Measurements from ENCODE around the gene ZNF292. TPM values are rescaled to one million over a fixed set of nuclear protein-coding genes. Genes with fewer than 3 reads are reported as not detected.
"Not testable (repeated sequence)": the region's sequence is repeated elsewhere in the genome, so short reads cannot be mapped to it uniquely, and the experiment has no call there.

Gene ZNF292
- polyA plus RNA-seq: 10 to 100 TPM in 2 of 3 donors, 1 to 10 TPM in 1; 10.0 to 29.8 (median 11.8) TPM

DNA sequence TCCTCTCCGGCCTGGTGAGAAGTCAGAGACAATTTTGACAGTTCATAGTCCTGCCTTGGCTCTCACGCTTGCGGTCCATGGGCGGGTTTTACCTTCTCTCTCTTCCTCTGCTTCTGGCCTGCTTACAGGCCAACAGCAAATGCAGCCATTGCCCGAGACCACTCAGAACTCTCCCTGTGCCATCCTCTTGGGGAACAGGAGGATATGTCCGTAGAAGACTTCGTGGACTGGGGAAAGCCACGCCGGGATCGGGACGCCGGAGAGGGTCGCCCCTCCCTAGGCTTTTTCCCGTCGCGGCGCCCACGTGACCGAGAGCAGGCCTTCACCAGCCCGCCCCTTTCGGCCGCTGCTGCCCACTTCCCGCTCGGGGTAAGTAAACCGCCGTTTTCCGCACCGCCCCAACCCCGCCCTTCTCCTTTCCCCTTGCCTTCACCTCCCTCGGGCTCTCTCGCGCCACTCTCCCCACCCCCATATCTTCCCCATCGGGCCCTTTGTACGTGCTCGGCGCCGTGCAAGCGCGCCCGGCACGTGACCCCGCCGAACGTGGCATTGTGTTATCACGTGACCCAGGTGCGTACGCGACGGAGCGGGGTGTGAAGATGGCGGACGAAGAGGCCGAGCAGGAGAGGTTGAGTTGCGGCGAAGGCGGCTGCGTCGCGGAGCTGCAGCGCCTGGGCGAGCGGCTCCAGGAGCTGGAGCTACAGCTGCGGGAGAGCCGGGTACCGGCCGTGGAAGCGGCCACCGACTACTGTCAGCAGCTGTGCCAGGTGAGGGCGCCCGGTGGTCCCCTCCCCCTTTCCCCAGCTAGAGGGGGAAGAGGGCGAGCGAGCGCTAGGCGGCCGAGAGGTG, at the start of gene ZNF292:
Gene ZNF292, plus strand, starts transcription at position 573 of the 849 bp plus-strand sequence. Its CDS starts 27 bp downstream, at position 600.
- Mint-ChIP-seq H3K27me3 (ENCODE audit: low read depth in 3 of 3) (peaks cover 16 to 18% (median 17%) of the 10 kb centered on the region in 3 donors), H3K4me1 (peaks cover 55 to 71% of the 10 kb centered on the region in 2 donors), H3K36me3 (no peaks in the 10 kb centered on the region), H3K27ac (peak within 1 kb of the TSS; percentile 96 to 99 (median 98)), H3K9me3 (no peaks in the 10 kb centered on the region), H3K4me3 (peak within 1 kb of the TSS; percentile 95 to 98 (median 97))
- peak; percentile 92 to 94 (median 94) for DNase-seq

DNA sequence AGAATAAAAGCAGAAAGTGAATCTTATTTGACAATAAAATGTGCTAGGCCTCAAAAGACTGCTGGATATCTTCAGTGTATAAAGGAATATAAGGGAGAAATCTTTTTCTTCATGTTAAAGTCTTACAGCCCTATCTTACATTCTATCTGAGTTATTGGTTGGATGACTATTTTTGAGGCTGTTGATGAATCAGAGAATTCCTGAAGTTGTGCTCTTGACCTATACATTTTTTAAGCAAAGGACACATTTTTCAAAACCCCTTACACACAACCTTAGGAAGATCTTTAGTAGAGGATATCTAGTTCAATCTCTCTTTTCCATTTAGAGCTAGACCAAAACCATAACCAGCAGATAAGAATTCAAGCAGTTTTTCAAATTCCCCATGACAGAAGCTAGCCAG, 49.5 kb upstream of the ZNF292 start:
- no peaks in the 10 kb centered on the region for H3K36me3 Mint-ChIP-seq
- DNase-seq: no peak
- H3K4me3 Mint-ChIP-seq: no peak overlapping the region
- H3K4me1 Mint-ChIP-seq: no peaks in the 10 kb centered on the region
- no peaks in the 10 kb centered on the region for H3K9me3 Mint-ChIP-seq
- peaks cover 1 to 8% (median 8%) of the 10 kb centered on the region in 3 donors for H3K27me3 Mint-ChIP-seq (ENCODE audit: low read depth in 3 of 3)
- H3K27ac Mint-ChIP-seq: no peak overlapping the region

DNA sequence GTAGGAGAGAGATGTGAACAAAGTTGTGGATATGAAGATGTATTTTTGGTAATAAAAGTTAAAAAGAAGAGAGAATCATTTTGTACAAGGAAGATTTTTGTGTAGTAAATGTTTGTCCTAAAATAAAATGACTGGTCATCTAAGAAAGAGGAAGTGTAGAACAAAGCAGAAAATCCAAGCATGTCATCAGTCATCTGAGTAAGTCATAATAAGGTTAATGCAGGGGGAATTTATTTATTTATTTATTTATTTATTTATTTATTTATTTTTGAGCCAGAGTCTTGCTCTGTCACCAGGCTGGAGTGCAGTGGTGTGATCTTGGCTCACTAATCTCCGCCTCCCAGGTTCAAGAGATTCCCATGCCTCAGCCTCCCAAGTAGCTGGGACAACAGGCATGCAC, 44.7 kb upstream of the ZNF292 start:
- Mint-ChIP-seq H3K4me3 (no peak overlapping the region), H3K27ac (no peak overlapping the region), H3K27me3 (ENCODE audit: low read depth in 3 of 3) (peaks cover 8% of the 10 kb centered on the region in 3 donors)

DNA sequence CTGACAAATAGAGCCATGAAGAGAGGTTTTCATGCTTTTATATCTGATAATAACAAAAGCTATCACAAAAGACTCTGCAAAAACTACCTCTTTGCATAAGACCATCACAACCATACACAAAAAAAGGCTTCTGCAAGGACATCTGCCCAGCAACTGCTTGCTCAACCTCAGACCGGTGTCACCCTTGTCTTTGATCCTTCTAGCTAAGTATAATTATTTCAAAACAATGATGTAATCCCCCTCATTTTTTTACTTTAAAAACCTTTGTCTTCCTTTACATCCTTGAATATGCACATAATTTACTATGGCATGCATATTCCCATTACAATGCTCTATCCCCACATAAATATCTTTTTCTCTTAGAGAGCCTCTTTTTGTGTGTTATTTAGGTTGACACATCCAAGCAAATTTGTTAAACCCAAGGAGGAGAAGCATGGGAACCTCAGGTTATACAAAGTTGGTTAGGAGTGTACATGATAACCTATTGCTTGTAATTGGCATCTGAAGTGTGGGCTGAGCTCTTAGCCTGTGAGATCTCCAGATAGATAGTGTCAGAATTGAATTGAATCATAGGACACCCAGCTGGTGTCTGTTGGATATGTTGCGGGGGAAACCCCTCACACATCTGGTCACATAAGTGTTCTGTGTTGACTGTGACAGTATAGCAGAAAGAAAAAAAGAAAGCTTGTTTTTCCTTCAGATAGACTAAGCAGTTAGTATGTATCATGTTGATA, 39.8 kb upstream of the ZNF292 start:
- no peaks in the 10 kb centered on the region for H3K4me1 Mint-ChIP-seq
- no peak overlapping the region for H3K27ac Mint-ChIP-seq
- H3K4me3 Mint-ChIP-seq: no peak overlapping the region
- no peaks in the 10 kb centered on the region for H3K9me3 Mint-ChIP-seq
- H3K27me3 Mint-ChIP-seq (ENCODE audit: low read depth in 3 of 3): peaks cover 4 to 10% (median 6%) of the 10 kb centered on the region in 3 donors
- no peak for DNase-seq
- H3K36me3 Mint-ChIP-seq: no peaks in the 10 kb centered on the region

More for the DNA sequence above, 44.7 kb upstream of the ZNF292 start:
- Mint-ChIP-seq H3K9me3 (no peaks in the 10 kb centered on the region), H3K36me3 (no peaks in the 10 kb centered on the region), H3K4me1 (no peaks in the 10 kb centered on the region)
- DNase-seq: no peak

DNA sequence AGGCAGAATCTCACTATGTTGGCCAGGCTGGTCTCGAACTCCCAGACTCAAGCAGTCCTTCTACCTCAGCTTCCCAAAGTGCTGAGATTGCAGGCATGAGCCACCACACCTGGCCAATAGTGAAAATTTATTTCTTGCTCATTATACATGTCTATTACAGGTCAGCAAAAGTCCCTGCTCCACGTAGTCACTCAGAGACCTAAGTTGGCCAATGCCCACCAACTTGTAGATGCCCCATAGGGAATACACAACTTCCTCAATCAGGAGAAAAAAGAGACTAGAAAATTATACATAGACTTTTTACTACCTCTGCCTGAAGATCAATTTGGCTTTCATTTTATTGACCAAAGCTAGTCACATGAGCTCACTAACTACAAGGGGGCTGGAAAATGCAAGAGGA, 38.4 kb upstream of the ZNF292 start:
- DNase-seq: no peak

DNA sequence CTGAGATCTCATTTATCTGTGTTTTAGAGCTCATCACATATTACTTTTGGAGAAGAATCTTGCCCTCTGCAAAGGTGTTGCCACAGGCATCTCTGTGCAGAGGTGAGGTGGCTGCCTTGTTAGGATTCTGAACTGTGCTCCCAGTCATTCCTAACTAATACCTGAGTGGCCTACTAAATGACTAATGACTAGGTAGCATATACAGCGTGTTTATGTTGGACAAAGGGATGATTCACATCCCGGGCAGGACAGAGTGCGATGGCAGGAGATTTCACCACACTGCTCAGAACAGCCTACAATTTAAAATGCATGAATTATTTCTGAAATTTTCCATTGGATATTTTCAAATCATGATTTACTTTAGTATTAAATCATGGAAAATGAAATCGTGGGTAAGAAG, 37.3 kb upstream of the ZNF292 start:
- Mint-ChIP-seq H3K36me3 (no peaks in the 10 kb centered on the region), H3K27me3 (ENCODE audit: low read depth in 3 of 3) (peaks cover 2 to 11% (median 5%) of the 10 kb centered on the region in 3 donors), H3K27ac (no peak overlapping the region), H3K4me3 (no peak overlapping the region), H3K9me3 (no peaks in the 10 kb centered on the region), H3K4me1 (no peaks in the 10 kb centered on the region)
- no peak for DNase-seq

More for the DNA sequence above, 38.4 kb upstream of the ZNF292 start:
- no peaks in the 10 kb centered on the region for H3K36me3 Mint-ChIP-seq
- H3K27ac Mint-ChIP-seq: no peak overlapping the region
- no peaks in the 10 kb centered on the region for H3K4me1 Mint-ChIP-seq
- H3K9me3 Mint-ChIP-seq: no peaks in the 10 kb centered on the region
- H3K4me3 Mint-ChIP-seq: no peak overlapping the region
- peaks cover 5 to 11% (median 6%) of the 10 kb centered on the region in 3 donors for H3K27me3 Mint-ChIP-seq (ENCODE audit: low read depth in 3 of 3)

DNA sequence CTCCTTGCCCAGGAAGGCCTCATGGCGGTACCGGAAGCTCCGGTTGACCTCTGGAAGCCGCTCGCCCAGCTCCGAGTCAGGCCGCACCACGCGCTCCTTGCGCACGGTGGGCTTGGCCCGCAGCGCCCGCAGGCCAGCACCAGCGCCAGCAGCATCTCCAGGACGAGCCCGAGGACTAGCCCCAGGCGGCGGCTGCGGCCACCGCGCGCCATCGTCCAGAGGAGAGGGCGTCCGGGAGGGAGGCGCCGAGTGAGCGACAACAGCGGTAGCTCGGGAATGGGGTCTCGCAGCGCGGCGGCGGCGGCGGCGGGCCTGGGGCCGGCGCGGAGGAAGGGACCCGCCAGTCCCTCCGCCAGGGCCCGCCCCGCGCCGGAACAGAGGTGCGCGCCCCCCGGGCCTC, 32.9 kb upstream of the ZNF292 start:
- Mint-ChIP-seq H3K9me3 (no peaks in the 10 kb centered on the region), H3K4me3 (no peak overlapping the region), H3K36me3 (no peaks in the 10 kb centered on the region), H3K27me3 (ENCODE audit: low read depth in 3 of 3) (peaks cover 0 to 11% (median 5%) of the 10 kb centered on the region in 3 donors), H3K4me1 (no peaks in the 10 kb centered on the region), H3K27ac (no peak overlapping the region)
- DNase-seq: no peak

DNA sequence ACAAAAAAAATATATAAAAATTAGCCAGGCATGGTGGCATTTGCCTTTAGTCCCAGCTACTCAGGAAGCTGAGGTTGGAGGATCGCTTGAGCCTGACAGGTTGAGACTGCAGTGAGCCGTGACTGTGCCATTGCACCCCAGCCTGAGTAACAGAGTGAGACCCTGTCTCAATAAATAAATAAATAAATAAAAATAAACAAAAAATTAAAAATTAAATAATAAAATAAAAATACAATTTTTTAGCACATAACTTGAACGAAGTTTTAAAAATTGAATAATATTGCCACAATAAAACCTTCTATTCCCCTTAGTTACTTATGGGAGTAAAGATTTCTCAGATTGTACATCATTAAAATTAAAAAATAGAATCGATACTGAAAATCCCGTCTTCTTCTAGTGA, 31.3 kb upstream of the ZNF292 start:
- DNase-seq: no peak
- no peaks in the 10 kb centered on the region for H3K9me3 Mint-ChIP-seq
- no peak overlapping the region for H3K4me3 Mint-ChIP-seq
- H3K36me3 Mint-ChIP-seq: no peaks in the 10 kb centered on the region
- H3K27ac Mint-ChIP-seq: no peak overlapping the region
- H3K27me3 Mint-ChIP-seq (ENCODE audit: low read depth in 3 of 3): peaks cover 0 to 11% (median 4%) of the 10 kb centered on the region in 3 donors
- H3K4me1 Mint-ChIP-seq: no peaks in the 10 kb centered on the region

DNA sequence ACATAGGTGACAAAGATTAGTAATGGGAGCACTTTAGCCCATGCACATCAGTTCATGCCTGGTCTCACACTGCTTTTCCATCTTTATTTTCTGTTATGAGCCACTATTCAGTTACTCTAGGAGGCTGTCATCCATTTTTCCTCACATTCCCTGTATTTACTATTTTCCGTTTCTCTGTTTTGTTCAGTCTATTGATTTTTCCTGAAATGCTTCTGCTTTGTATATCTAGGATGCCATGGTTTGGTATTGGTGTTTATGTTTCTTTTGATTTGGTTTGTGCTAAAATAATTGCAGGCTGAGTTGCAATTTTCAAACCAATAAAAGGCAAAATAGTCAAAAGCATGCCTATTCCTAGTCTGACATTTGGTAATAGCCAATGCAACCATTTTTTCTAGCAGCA, 28.9 kb upstream of the ZNF292 start:
- Mint-ChIP-seq H3K9me3 (no peaks in the 10 kb centered on the region), H3K27ac (no peak overlapping the region), H3K27me3 (ENCODE audit: low read depth in 3 of 3) (peaks cover 0 to 7% (median 0%) of the 10 kb centered on the region in 3 donors), H3K36me3 (no peaks in the 10 kb centered on the region), H3K4me3 (no peak overlapping the region), H3K4me1 (no peaks in the 10 kb centered on the region)
- DNase-seq: no peak

DNA sequence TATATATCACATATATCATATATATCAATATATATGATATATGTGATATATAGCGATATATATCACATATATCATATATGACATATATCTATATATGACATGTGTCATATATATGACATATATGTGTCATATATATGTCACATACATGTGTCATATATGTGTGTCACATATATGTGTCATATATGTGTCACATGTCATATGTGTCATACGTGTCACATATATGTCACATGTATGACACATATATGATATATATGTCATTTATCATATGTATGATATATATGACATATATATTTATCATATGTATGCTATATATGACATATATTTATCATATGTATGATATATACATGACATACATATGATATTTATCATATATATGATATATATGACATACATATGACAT, 27.6 kb upstream of the ZNF292 start:
- no peak for DNase-seq
- Mint-ChIP-seq H3K9me3 (no peaks in the 10 kb centered on the region), H3K4me3 (no peak overlapping the region), H3K36me3 (no peaks in the 10 kb centered on the region), H3K27me3 (ENCODE audit: low read depth in 3 of 3) (peaks cover 0 to 4% (median 0%) of the 10 kb centered on the region in 3 donors), H3K27ac (no peak overlapping the region), H3K4me1 (no peaks in the 10 kb centered on the region)

DNA sequence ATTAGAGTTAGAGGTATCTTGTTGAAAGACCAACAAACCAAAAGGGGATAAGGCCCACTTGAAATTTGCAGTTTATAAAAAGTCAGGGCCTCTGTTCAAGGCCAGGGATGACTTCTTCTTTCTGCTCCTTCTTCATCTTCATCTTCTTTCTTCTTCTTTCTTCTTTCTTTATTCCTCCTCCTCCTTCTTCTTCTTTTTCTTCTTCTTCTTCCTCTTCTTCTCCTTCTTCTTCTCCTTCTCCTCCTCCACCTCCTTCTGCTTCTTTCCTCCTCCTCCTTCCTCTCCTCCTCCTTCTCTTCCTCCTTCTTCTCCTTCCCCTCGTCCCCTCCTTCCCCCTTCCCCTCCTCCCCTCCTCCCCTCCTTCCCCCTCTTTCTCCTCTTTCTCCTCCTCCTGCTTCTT, 18.4 kb upstream of the ZNF292 start:
- Mint-ChIP-seq H3K27me3 (ENCODE audit: low read depth in 3 of 3) (peaks cover 2 to 14% (median 3%) of the 10 kb centered on the region in 3 donors), H3K27ac (no peak overlapping the region), H3K9me3 (no peaks in the 10 kb centered on the region), H3K4me1 (peaks cover 1 to 6% of the 10 kb centered on the region in 2 donors), H3K36me3 (no peaks in the 10 kb centered on the region), H3K4me3 (no peak overlapping the region)
- DNase-seq: no peak

DNA sequence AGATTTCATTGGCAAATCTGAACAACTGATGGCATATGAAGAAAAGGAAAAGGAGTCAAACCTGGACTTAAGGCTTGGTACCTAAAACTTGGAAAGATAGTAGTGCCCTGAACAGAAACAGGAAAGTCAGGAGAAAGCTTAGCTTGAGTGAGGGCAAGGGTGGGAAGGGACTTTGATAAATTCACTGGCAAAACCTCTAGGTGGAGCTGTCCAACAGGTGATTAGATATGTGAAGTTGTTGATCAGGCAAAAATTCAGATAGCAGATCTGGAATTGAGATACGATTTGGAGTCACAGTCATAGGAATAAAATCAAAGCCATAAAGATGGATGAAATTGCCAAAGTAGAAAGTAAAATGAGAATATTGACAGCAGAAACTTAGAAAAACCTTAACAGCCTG, 16.1 kb upstream of the ZNF292 start:
- DNase-seq: peak; percentile 61 to 69 (median 63)
- H3K27ac Mint-ChIP-seq: no peak overlapping the region
- peaks cover 2 to 18% (median 13%) of the 10 kb centered on the region in 3 donors for H3K27me3 Mint-ChIP-seq (ENCODE audit: low read depth in 3 of 3)
- H3K9me3 Mint-ChIP-seq: no peaks in the 10 kb centered on the region
- H3K4me1 Mint-ChIP-seq: peaks cover 1 to 6% of the 10 kb centered on the region in 2 donors
- H3K36me3 Mint-ChIP-seq: no peaks in the 10 kb centered on the region
- H3K4me3 Mint-ChIP-seq: no peak overlapping the region

DNA sequence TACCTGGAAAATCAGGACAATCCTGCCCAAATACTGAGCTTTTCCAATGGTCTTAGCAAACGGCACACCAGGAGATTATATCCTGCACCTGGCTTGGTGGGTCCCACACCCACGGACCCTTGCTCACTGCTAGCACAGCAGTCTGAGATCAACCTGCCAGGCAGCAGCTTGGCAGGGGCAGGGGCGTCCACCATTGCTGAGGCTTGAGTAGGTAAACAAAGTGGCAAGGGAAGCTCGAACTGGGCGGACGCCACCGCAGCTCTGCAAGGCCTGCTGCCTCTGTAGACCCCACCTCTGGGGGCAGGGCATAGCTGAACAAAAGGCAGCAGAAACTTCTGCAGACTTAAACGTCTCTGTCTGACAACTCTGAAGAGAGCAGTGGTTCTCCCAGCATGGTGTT, 15.4 kb upstream of the ZNF292 start:
- peaks cover 2 to 17% (median 15%) of the 10 kb centered on the region in 3 donors for H3K27me3 Mint-ChIP-seq (ENCODE audit: low read depth in 3 of 3)
- H3K9me3 Mint-ChIP-seq, H3K4me1 Mint-ChIP-seq, DNase-seq, H3K36me3 Mint-ChIP-seq, H3K27ac Mint-ChIP-seq, H3K4me3 Mint-ChIP-seq: not testable (repeated sequence)

DNA sequence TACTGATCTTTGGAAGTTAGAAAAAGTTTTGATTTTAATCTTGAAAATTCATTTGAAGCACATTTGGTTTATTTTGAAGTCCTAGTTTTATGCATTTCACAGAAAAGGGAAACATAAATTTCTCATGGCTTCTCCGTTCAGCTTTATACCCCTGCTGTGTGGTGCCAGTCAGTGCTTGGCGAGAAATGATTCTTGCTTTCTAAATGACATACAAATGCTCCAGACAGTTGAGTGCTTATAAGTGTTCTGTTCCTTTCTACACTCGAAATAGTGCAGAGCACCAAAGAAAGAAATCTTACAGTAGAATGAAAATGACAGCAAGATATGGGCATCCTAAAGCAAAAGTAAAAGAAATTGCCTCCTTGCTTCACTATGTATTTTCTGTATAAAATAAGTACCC, 9.0 kb upstream of the ZNF292 start:
- H3K4me1 Mint-ChIP-seq: peaks cover 0 to under 1% of the 10 kb centered on the region in 2 donors
- no peak for DNase-seq
- no peaks in the 10 kb centered on the region for H3K9me3 Mint-ChIP-seq
- no peaks in the 10 kb centered on the region for H3K36me3 Mint-ChIP-seq
- peak overlapping the region in 1 of 5 donors; percentile 72 for H3K4me3 Mint-ChIP-seq
- H3K27me3 Mint-ChIP-seq (ENCODE audit: low read depth in 3 of 3): peaks cover 0 to 13% (median 8%) of the 10 kb centered on the region in 3 donors
- H3K27ac Mint-ChIP-seq: peak overlapping the region in 1 of 6 donors; percentile 66

Data from immature natural killer cell (primary cell).